ENCODE results near the gene PRPF6.

DNA sequence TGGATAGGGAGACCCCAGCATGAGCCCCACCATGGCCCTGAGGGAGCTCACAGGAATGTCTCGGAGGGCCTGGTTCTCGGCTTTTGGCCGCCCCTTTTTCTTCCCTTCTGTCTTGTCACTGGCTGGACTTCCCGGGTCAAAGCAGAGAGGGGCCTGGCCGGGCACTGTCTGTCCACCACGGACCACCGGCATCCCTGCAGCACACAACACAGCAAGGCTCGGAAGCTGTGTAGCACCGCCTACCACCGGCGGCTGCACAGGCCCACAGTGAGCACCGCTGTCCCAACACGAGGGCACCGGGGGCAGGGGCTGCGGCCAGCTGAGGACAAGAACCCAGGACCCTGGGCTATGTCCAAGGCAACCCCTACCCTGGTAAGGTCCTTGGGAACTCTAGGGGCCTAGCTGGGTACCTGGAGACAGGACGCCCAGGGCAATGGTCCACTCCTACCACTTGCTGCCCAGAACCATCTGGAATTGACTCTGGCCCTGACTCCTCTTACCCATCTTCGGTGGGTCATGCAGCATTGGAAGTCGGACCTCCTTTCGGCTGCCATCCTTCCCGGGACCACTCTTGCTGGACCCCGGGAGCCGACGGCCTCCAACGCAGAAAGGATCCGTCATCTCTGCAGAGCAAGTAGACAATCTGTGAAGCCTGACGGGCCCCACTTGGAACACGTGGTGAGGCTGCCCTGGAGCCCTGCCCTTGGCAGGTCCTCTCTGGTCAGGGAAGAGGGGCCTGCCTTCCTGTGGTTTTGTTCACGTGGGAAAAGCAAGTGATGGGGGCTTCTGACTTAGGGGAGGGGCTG is 13.4 kb upstream of the PRPF6 start:
- no peak for TF ChIP-seq GATA2 (IDR thresholded peaks at IDR 0.05; ENCODE audit: low read depth, low read length)
- no peak for TF ChIP-seq GATA3 (IDR thresholded peaks at IDR 0.05; ENCODE audit: low read depth, low read length)
